Adipocyte (in vitro differentiated cells): Measurements from ENCODE around the gene SEPTIN11.

Experiments
- DNase-seq: peaks from one replicate; pipeline ENCODE4 v3.0.0-alpha.2; 2015; ENCODE audit warnings: low read depth
- H3K27me3 ChIP-seq: replicated peaks from 2 replicates; pipeline ENCODE4 v1.7.0; 2013; ENCODE audit warnings: mild to moderate bottlenecking, low read length, moderate library complexity; ENCODE audit not compliant: control insufficient read depth, insufficient read depth
- H3K36me3 ChIP-seq: 2 replicates; pipeline ENCODE4 v1.7.0; 2013; ENCODE audit warnings: low read length, mild to moderate bottlenecking, moderate library complexity; ENCODE audit not compliant: control insufficient read depth, insufficient read depth, severe bottlenecking
- H3K4me1 ChIP-seq: 2 replicates; pipeline ENCODE4 v1.7.0; 2013; ENCODE audit warnings: mild to moderate bottlenecking, low read length, moderate library complexity; ENCODE audit not compliant: control insufficient read depth, insufficient read depth
- H3K4me3 ChIP-seq: 2 replicates; pipeline ENCODE4 v1.7.0; 2013; ENCODE audit warnings: mild to moderate bottlenecking, low read length, moderate library complexity
- H3K9ac ChIP-seq: 2 replicates; pipeline ENCODE4 v1.7.0; 2013; ENCODE audit warnings: mild to moderate bottlenecking, low read length, moderate library complexity
- H3K9me3 ChIP-seq: 2 replicates; pipeline ENCODE4 v1.7.0; 2013; ENCODE audit warnings: mild to moderate bottlenecking, low read length, moderate library complexity; ENCODE audit not compliant: control insufficient read depth

The SEPTIN11 gene

GRCh38 chr4:76949276-76950051 lies at the start of gene SEPTIN11:
Gene SEPTIN11 (plus strand): TSS chr4:76949752. CDS start chr4:76949904, 152 bp downstream.
- Histone ChIP-seq H3K27me3 (no peaks in the 10 kb centered on the region), H3K9ac (peak within 1 kb of the TSS; percentile 98), H3K9me3 (no peaks in the 10 kb centered on the region), H3K4me1 (peaks cover 41% of the 10 kb centered on the region), H3K36me3 (peaks cover 11% of the 10 kb centered on the region), H3K4me3 (peak within 1 kb of the TSS; percentile 89)
- DNase-seq, result peak; percentile 97

- no peak for DNase-seq
Observed at GRCh38 chr4:76902233-76902890, 47.2 kb upstream of the SEPTIN11 start.

GRCh38 chr4:76904646-76905190 lies 44.8 kb upstream of the SEPTIN11 start:
- peaks cover 12% of the 10 kb centered on the region for H3K9me3 ChIP-seq
- peaks cover 18% of the 10 kb centered on the region for H3K27me3 ChIP-seq
- H3K36me3 ChIP-seq, result no peaks in the 10 kb centered on the region
- no peak for DNase-seq
- peaks cover 3% of the 10 kb centered on the region for H3K4me1 ChIP-seq
- no peak overlapping the region for H3K4me3 ChIP-seq
- H3K9ac ChIP-seq, result no peak overlapping the region

More at GRCh38 chr4:76902233-76902890, 47.2 kb upstream of the SEPTIN11 start:
- Histone ChIP-seq H3K27me3 (peaks cover 38% of the 10 kb centered on the region), H3K4me1 (peaks cover 3% of the 10 kb centered on the region), H3K9me3 (no peaks in the 10 kb centered on the region), H3K9ac (no peak overlapping the region), H3K4me3 (no peak overlapping the region), H3K36me3 (no peaks in the 10 kb centered on the region)

GRCh38 chr4:76905521-76905920 lies 44.0 kb upstream of the SEPTIN11 start:
- Histone ChIP-seq H3K9me3 (peaks cover 12% of the 10 kb centered on the region), H3K4me3 (no peak overlapping the region), H3K9ac (no peak overlapping the region), H3K36me3 (no peaks in the 10 kb centered on the region), H3K27me3 (peaks cover 13% of the 10 kb centered on the region), H3K4me1 (peaks cover 3% of the 10 kb centered on the region)
- DNase-seq, result peak; percentile 66

- Histone ChIP-seq H3K9ac (no peak overlapping the region), H3K27me3 (no peaks in the 10 kb centered on the region), H3K9me3 (peaks cover 12% of the 10 kb centered on the region), H3K4me1 (peaks cover 3% of the 10 kb centered on the region), H3K4me3 (no peak overlapping the region), H3K36me3 (no peaks in the 10 kb centered on the region)
- DNase-seq, result no peak
Observed at GRCh38 chr4:76909711-76910110, 39.8 kb upstream of the SEPTIN11 start.

GRCh38 chr4:76920715-76921114 lies 28.8 kb upstream of the SEPTIN11 start:
- Histone ChIP-seq H3K36me3 (no peaks in the 10 kb centered on the region), H3K9ac (no peak overlapping the region), H3K4me1 (no peaks in the 10 kb centered on the region), H3K9me3 (no peaks in the 10 kb centered on the region), H3K4me3 (no peak overlapping the region), H3K27me3 (no peaks in the 10 kb centered on the region)
- no peak for DNase-seq

- no peak for DNase-seq
- Histone ChIP-seq H3K4me3 (no peak overlapping the region), H3K9ac (no peak overlapping the region), H3K36me3 (no peaks in the 10 kb centered on the region), H3K4me1 (no peaks in the 10 kb centered on the region), H3K9me3 (no peaks in the 10 kb centered on the region), H3K27me3 (no peaks in the 10 kb centered on the region)
Observed at GRCh38 chr4:76923619-76924357, 25.8 kb upstream of the SEPTIN11 start.

- Histone ChIP-seq H3K27me3 (no peaks in the 10 kb centered on the region), H3K36me3 (no peaks in the 10 kb centered on the region), H3K9me3 (no peaks in the 10 kb centered on the region), H3K4me3 (no peak overlapping the region), H3K4me1 (no peaks in the 10 kb centered on the region), H3K9ac (no peak overlapping the region)
- no peak for DNase-seq
Observed at GRCh38 chr4:76926841-76927240, 22.7 kb upstream of the SEPTIN11 start.

- H3K4me3 ChIP-seq, result no peak overlapping the region
- H3K4me1 ChIP-seq, result no peaks in the 10 kb centered on the region
- no peak for DNase-seq
- H3K9ac ChIP-seq, result no peak overlapping the region
- H3K36me3 ChIP-seq, result no peaks in the 10 kb centered on the region
- no peaks in the 10 kb centered on the region for H3K9me3 ChIP-seq
- H3K27me3 ChIP-seq, result no peaks in the 10 kb centered on the region
Observed at GRCh38 chr4:76930685-76931084, 18.9 kb upstream of the SEPTIN11 start.

GRCh38 chr4:76931087-76931486 lies 18.5 kb upstream of the SEPTIN11 start:
- Histone ChIP-seq H3K9me3 (no peaks in the 10 kb centered on the region), H3K27me3 (no peaks in the 10 kb centered on the region), H3K4me1 (no peaks in the 10 kb centered on the region), H3K4me3 (no peak overlapping the region), H3K9ac (no peak overlapping the region), H3K36me3 (no peaks in the 10 kb centered on the region)
- no peak for DNase-seq
